GM10266 (cell line): ENCODE measurements around the gene ADCY5.

Experiments used
- DNase-seq: peaks from one replicate; pipeline ENCODE4 v3.0.0; 2012; ENCODE audit errors: extremely low spot score
- TF ChIP-seq, protein P1 (sequence below): IDR thresholded peaks from 2 replicates; pipeline ENCODE4 v1.5.1; 2012; ENCODE audit warnings: mild to moderate bottlenecking, low read depth; ENCODE audit not compliant: control insufficient read depth, insufficient read depth; ENCODE audit errors: missing control alignments

ADCY5 gene

DNA sequence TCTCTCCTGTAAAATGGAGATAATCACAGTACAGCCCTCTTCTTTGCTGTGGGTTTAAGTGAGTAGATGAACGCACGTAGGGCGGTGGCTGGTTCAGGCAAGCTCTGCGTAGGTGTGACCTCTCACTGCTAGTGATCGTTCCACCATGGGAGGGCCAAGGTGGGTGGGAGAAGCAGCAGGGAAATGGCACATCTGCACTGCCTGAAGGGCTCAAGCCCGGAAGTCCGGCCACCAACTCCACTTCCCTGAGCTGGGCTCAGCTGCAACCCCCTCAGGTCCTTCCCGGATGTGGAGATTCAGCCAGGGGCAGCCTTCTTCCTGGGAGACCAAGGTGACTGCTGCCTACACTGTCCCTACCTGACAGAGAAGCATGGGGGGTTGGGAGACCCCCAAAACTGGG, 102.9 kb downstream of the ADCY5 start:
- TF ChIP-seq, protein P1, sequence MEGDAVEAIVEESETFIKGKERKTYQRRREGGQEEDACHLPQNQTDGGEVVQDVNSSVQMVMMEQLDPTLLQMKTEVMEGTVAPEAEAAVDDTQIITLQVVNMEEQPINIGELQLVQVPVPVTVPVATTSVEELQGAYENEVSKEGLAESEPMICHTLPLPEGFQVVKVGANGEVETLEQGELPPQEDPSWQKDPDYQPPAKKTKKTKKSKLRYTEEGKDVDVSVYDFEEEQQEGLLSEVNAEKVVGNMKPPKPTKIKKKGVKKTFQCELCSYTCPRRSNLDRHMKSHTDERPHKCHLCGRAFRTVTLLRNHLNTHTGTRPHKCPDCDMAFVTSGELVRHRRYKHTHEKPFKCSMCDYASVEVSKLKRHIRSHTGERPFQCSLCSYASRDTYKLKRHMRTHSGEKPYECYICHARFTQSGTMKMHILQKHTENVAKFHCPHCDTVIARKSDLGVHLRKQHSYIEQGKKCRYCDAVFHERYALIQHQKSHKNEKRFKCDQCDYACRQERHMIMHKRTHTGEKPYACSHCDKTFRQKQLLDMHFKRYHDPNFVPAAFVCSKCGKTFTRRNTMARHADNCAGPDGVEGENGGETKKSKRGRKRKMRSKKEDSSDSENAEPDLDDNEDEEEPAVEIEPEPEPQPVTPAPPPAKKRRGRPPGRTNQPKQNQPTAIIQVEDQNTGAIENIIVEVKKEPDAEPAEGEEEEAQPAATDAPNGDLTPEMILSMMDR = no peak
- no peak for DNase-seq

DNA sequence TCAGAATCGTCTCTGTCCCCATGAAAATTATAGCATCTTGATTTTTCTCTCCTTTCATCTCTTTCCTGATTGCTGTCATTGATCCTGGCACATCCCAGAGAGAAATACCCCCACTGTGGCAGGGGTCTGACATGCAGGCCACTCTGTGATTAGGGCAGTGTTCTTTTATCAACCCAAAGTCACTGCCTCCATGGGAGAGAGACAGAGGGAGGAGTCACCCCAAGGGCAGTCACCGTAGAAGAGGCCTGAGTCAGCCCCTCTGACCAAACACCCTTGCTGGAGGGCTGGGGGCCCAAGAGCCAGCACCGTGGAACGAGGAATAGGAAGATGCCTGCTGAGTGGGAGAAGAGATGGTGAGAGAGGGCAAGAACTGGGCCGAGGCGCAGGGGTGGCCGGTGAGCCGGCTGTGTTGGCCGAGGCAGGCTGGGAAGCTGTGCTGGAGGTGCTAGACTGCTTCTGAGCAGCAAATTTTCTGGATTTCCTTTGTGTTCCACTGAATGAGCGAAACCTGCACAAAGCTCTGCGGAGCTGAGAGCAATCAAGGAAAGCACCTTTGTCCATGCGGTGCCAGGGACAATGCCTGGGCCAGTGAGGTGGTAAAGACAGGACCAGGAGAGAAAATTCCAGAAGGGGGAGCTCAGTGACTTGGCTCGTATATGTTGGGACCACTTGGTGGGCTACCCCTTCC, 103.8 kb downstream of the ADCY5 start:
- no peak for DNase-seq
- TF ChIP-seq, protein P1 = no peak

GRCh38 chr3:123344175-123344906, 104.5 kb downstream of the ADCY5 start:
- TF ChIP-seq, protein P1 = no peak
- DNase-seq = no peak

DNA sequence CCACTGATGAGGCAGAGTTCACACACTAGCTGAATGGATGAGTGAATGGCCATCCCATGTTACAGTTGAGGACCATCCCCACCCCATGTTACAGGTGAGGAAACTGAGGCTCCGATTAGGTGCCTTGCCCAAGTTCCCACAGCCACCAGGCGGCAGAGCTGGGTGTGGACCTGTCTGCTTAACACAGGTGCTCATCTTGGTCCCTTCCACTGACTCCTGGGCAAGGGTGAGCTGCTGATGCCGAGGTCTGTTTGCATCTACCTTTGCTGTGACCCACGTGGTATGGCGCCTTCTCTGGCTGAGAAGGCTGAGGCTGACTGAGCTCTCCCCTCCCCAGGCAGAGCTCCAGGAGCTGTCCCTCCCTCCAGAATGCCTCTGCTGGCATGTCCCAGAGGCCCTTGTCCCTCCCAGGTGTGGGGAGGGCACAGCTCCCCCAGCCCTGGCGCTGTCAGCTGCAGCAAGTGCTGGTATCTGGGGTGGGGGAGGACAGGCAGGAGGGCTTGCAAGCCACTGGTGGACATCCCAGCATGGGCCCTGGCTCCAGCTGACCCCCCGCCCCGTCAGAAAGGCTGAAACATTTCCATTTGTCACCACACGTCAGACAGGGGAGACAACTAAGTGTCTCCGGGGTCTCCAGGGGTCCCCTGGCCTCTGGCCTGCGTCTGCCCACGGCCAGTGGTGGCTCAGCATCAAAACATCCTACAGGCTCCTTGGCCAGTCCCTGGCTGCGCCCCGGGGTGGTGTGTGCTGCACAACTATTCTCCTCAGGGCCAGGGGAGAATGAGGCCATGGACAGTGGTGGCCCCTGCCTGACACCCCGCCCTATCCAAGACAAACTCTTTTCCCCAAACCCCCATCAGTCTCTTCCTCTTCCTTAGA, 105.4 kb downstream of the ADCY5 start:
- TF ChIP-seq, protein P1 = no peak
- DNase-seq = no peak

DNA sequence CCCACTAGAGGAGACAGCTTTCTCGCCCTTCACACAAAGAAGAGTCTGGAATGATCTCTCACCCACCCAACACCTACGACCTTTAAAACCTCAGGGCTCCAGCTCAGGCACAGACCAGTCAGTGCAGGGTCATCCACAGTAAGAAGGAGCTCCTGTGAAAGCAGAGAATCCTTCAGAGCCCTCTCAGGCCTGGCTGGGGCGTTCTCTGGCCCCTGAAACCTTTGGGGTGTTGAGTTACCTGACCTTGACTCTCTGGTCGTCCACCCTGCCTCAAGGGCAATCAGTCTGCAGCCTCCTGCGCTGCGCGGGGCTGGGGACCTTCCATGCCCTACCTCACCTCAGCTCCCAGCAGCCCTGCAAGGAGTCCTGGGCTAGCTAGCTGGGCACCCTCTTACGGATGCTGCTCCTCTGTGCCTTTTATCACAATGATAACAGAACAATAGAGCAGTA, 106.2 kb downstream of the ADCY5 start:
- TF ChIP-seq, protein P1 = no peak
- no peak for DNase-seq

GRCh38 chr3:123341871-123342630, 106.8 kb downstream of the ADCY5 start:
- TF ChIP-seq, protein P1 = no peak
- DNase-seq = no peak
